HepG2 (cell line): Measurements from ENCODE around the gene KRT73. TPM values are rescaled to one million over a fixed set of nuclear protein-coding genes. Genes with fewer than 3 reads are reported as not detected.

Experiments
- ATAC-seq: fragments of 200-7000 bp; cut with Tn5 transposase; 3 replicates; pipeline ENCODE4 v1.9.1; 2020; ENCODE audit warnings: mild to moderate bottlenecking, moderate library complexity
- BruUV-seq: library from RNA; stranded (reverse); fragments of 400-500 nt; replicated peaks from 2 replicates; lab custom pipeline; 2021; lab: Mats Ljungman, UMichigan
- CTCF ChIA-PET: fragments of 300-600 bp; formaldehyde crosslinking; extraction: SDS; loops from one replicate; lab custom pipeline; 2021; ENCODE audit warnings: low total read pairs, inconsistent platforms, low intra/inter-chr PET ratio; lab: Yijun Ruan, JAX
- POLR2A ChIA-PET: fragments of 350-600 bp; sonication (Branson Sonifier 250); formaldehyde crosslinking; loops from one replicate; lab custom pipeline; 2020; ENCODE audit warnings: antibody characterized with exemption, inconsistent platforms; lab: Yijun Ruan, JAX
- DNase-seq: peaks from one replicate; pipeline ENCODE4 v3.0.0-alpha.2; 2015; ENCODE audit warnings: low spot score
- FAIRE-seq: peaks from 3 replicates; lab custom pipeline; 2011; peaks lifted over from hg19 to GRCh38; lab: Jason Lieb, UNC
- H2AFZ ChIP-seq: one replicate; pipeline ENCODE4 v1.6.1; 2011; ENCODE audit warnings: low read length, inconsistent platforms
- H3K27ac ChIP-seq: fragments of 300-600 bp; 3 replicates; pipeline ENCODE4 v1.8.0; 2011; ENCODE audit warnings: mixed run types, mild to moderate bottlenecking, mixed read lengths, low read length, inconsistent platforms; ENCODE audit not compliant: insufficient read depth; ENCODE audit errors: extremely low read length
- H3K27me3 ChIP-seq, 2 experiments: fragments of 200-600 bp in 1 of 2; 2 replicates in 1 of 2; 3 replicates in 1 of 2; pipeline versions ENCODE4 v1.6.0 to v1.8.0; 2011; ENCODE audit warnings: low read length in 2 of 2, mild to moderate bottlenecking in 2 of 2, moderate library complexity in 2 of 2, inconsistent platforms in 1 of 2; ENCODE audit not compliant: insufficient read depth in 2 of 2, control insufficient read depth in 1 of 2
- H3K36me3 ChIP-seq, 2 experiments: fragments of 200-600 bp in 1 of 2; replicated peaks in 1 of 2; 2 replicates in 1 of 2; 3 replicates in 1 of 2; pipeline versions ENCODE4 v1.5.1 to v1.8.0; 2011; ENCODE audit warnings: low read length in 2 of 2, inconsistent platforms in 1 of 2; ENCODE audit not compliant: insufficient read depth in 2 of 2, control insufficient read depth in 1 of 2
- H3K4me1 ChIP-seq: 2 replicates; pipeline ENCODE4 v1.5.1; 2012; ENCODE audit warnings: low read length, inconsistent platforms; ENCODE audit not compliant: insufficient read depth
- H3K4me2 ChIP-seq: 2 replicates; pipeline ENCODE4 v1.6.0; 2011; ENCODE audit warnings: low read depth, low read length, inconsistent platforms
- H3K4me3 ChIP-seq, 3 experiments: fragments of 200-600 bp in 1 of 3; sonication (generic), shearing (Covaris generic) in 1 of 3; replicated peaks in 1 of 3; 2 replicates each; pipeline ENCODE4 v1.5.1; 2011 to 2016; ENCODE audit warnings: low read length in 3 of 3, inconsistent platforms in 2 of 3, low read depth in 2 of 3, mild to moderate bottlenecking in 2 of 3, control low read depth in 1 of 3, mixed read lengths in 1 of 3; ENCODE audit not compliant: insufficient read depth in 1 of 3
- H3K79me2 ChIP-seq: one replicate; pipeline ENCODE4 v1.6.1; 2011; ENCODE audit warnings: low read length, inconsistent platforms; ENCODE audit not compliant: insufficient read depth
- H3K9ac ChIP-seq: 2 replicates; pipeline ENCODE4 v1.6.0; 2011; ENCODE audit warnings: mild to moderate bottlenecking, low read depth, low read length, inconsistent platforms; ENCODE audit not compliant: insufficient read depth
- H3K9me3 ChIP-seq: 2 replicates; pipeline ENCODE4 v1.5.1; 2012; ENCODE audit warnings: mild to moderate bottlenecking, low read length
- H4K20me1 ChIP-seq: 2 replicates; pipeline ENCODE4 v1.6.0; 2011; ENCODE audit warnings: inconsistent platforms, mild to moderate bottlenecking, low read length, moderate library complexity; ENCODE audit not compliant: insufficient read depth
- ASH2L ChIP-seq: fragments of 300-600, 200-600 bp; sonication (generic); IDR thresholded peaks from 2 replicates; pipeline ENCODE4 v1.7.0; 2017; ENCODE audit warnings: low read depth, mild to moderate bottlenecking, moderate library complexity, mixed read lengths, low read length; ENCODE audit not compliant: insufficient read length
- FOXC1 ChIP-seq: sonication (generic); formaldehyde crosslinking; IDR thresholded peaks from 2 replicates; pipeline ENCODE4 v1.8.0; 2022; ENCODE audit warnings: mild to moderate bottlenecking, missing genetic modification reagents, borderline replicate concordance
- KAT7 ChIP-seq: IDR thresholded peaks from 2 replicates; pipeline ENCODE4 v1.6.1; 2018; ENCODE audit warnings: borderline replicate concordance, missing compliant biosample characterization
- MTF2 ChIP-seq: sonication (generic); formaldehyde crosslinking; IDR thresholded peaks from 2 replicates; pipeline ENCODE4 v1.5.0; 2020; ENCODE audit warnings: missing genetic modification reagents, borderline replicate concordance
- MYNN ChIP-seq: sonication (generic); formaldehyde crosslinking; IDR thresholded peaks from 2 replicates; pipeline ENCODE4 v1.4.0; 2020; ENCODE audit warnings: mild to moderate bottlenecking, low read depth, missing genetic modification reagents
- TBL1XR1 ChIP-seq: fragments of 150-350 bp; IDR thresholded peaks from 2 replicates; pipeline ENCODE4 v1.6.1; 2014; ENCODE audit warnings: borderline replicate concordance, low read length; ENCODE audit not compliant: partially characterized antibody
- ZKSCAN8 ChIP-seq: IDR thresholded peaks from 2 replicates; pipeline ENCODE4 v1.6.1; 2016; ENCODE audit warnings: borderline replicate concordance, missing genetic modification reagents, missing compliant biosample characterization
- ZMYM2 ChIP-seq: sonication (generic); formaldehyde crosslinking; IDR thresholded peaks from 2 replicates; pipeline ENCODE4 v1.8.0; 2022; ENCODE audit warnings: mild to moderate bottlenecking, missing genetic modification reagents
- ZNF121 ChIP-seq: sonication (generic); formaldehyde crosslinking; IDR thresholded peaks from 2 replicates; pipeline ENCODE4 v1.5.0; 2020; ENCODE audit warnings: mild to moderate bottlenecking, missing genetic modification reagents
- ZNF576 ChIP-seq: sonication (generic); formaldehyde crosslinking; IDR thresholded peaks from 2 replicates; pipeline ENCODE4 v1.4.0; 2020; ENCODE audit warnings: mild to moderate bottlenecking, missing genetic modification reagents
- WGBS: methylation state at CpG from one replicate; pipeline ENCODE4 v1.1.6; 2017; ENCODE audit warnings: low lambda C conversion rate; 5-methylcytosine and 5-hydroxymethylcytosine counted together
- in situ Hi-C: cut with HindIII; loops from 2 replicates; pipeline ENCODE4 v1.10.0; 2017; ENCODE audit warnings: low pct_unique_long_range_greater_than_20kb; ENCODE audit not compliant: extremely low pct_ligation_motif_present
- intact Hi-C: fragments of 100-400 bp; cut with micrococcal nuclease; formaldehyde crosslinking; loops from one replicate; pipeline ENCODE4 v1.10.0; 2022; ENCODE audit not compliant: unreplicated experiment
- polyA plus RNA-seq, 8 experiments: library from polyadenylated mRNA; depleted of rRNA in 3 of 8; stranded (reverse) in 7 of 8; unstranded in 1 of 8; fragments of >200 nt; fragmentation: Illumina TruSeq in 4 of 8; extraction: Trizol in 4 of 8; gene quantifications; 2 replicates each; pipeline versions ENCODE4 v1.2.1 to v1.2.3, GENCODE V29; 2011 to 2016; ENCODE audit warnings: low read depth in 4 of 8, missing spikeins in 1 of 8, mixed read lengths in 1 of 8; ENCODE audit not compliant: insufficient read depth in 1 of 8
- total RNA-seq, 5 experiments: library from RNA; depleted of rRNA; stranded (reverse); fragments of >200 nt; fragmentation: Illumina TruSeq; extraction: Trizol; gene quantifications; 2 replicates each; pipeline ENCODE4 v1.2.3, GENCODE V29; 2016; ENCODE audit warnings: low read depth in 1 of 5
- TF ChIP-seq, protein P1 (sequence below): sonication (generic); formaldehyde crosslinking; IDR thresholded peaks from 2 replicates; pipeline ENCODE4 v1.5.1; 2020; ENCODE audit warnings: missing genetic modification reagents, mild to moderate bottlenecking, borderline replicate concordance

KRT73 gene
- total and polyA plus RNA-seq, 2 of the 13 experiments (the other 11 are each of a cell fraction or from before 2014, with no cell fraction given), result not detected

- ATAC-seq (no peak), DNase-seq (no peak), FAIRE-seq (no peak)
- CTCF ChIA-PET, result no interaction called here
- Histone ChIP-seq H2AFZ (no peak overlapping the region), H3K4me1 (no peaks in the 10 kb centered on the region), H3K4me2 (no peak overlapping the region), H3K4me3 (no peak overlapping the region), H3K36me3 (no peaks in the 10 kb centered on the region), H3K27me3 (peaks cover 3 to 66% of the 10 kb centered on the region in 2 experiments; a peak in 4 of 5 replicates), H3K9ac (no peak overlapping the region), H3K79me2 (no peaks in the 10 kb centered on the region), H3K27ac (no peak overlapping the region), H3K9me3 (no peaks in the 10 kb centered on the region), H4K20me1 (no peaks in the 10 kb centered on the region)
- BruUV-seq, result no TSS peak
- POLR2A ChIA-PET, result no interaction called here
- in situ Hi-C loops (no loop called here), intact Hi-C loops (no loop called here)
- WGBS, result 0% methylated on average over 2 of the region's 4 CpGs
- TF ChIP-seq FOXC1 (CRISPR knock-in tag) (no peak), MTF2 (CRISPR knock-in tag) (no peak), MYNN (CRISPR knock-in tag) (no peak)
Observed at GRCh38 chr12:52645982-52646381, 27.6 kb upstream of the KRT73 start.

GRCh38 chr12:52645120-52645761 is 26.9 kb upstream of the KRT73 start:
- ATAC-seq (no peak), FAIRE-seq (no peak), DNase-seq (no peak)
- H3K79me2 ChIP-seq, result no peaks in the 10 kb centered on the region
- H2AFZ ChIP-seq, result no peak overlapping the region
- no peak overlapping the region for H3K4me3 ChIP-seq
- H3K27me3 ChIP-seq, result peaks cover 3 to 60% of the 10 kb centered on the region in 2 experiments; a peak in 4 of 5 replicates
- no TSS peak for BruUV-seq
- intact Hi-C loops (no loop called here), in situ Hi-C loops (no loop called here)
- ChIA-PET POLR2A (no interaction called here), CTCF (no interaction called here)
- H3K9ac ChIP-seq, result no peak overlapping the region
- no peaks in the 10 kb centered on the region for H3K4me1 ChIP-seq
- no peak for TF ChIP-seq TBL1XR1
- no peak for TF ChIP-seq ZNF121 (CRISPR knock-in tag)
- no peak for TF ChIP-seq ZKSCAN8
- TF ChIP-seq ZMYM2 (CRISPR knock-in tag), result no peak
- TF ChIP-seq ASH2L, result no peak
- TF ChIP-seq, protein P1, sequence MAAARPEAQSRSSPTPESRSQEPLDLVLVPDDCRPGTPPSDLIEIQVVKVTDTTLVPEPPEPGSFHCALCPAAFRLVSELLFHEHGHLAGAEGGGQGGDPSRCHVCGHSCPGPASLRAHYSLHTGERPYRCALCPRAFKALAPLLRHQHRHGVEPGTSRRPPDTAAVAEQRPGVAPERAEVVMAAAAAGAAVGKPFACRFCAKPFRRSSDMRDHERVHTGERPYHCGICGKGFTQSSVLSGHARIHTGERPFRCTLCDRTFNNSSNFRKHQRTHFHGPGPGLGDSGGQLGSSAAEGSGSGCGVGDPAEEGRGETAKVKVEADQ (CRISPR knock-in tag), result no peak
- no peak for TF ChIP-seq KAT7 (CRISPR knock-in tag)
- TF ChIP-seq ZNF576 (CRISPR knock-in tag), result no peak
- WGBS, result 0% methylated on average over 7 of the region's 7 CpGs
- H3K36me3 ChIP-seq, result no peaks in the 10 kb centered on the region
- H3K27ac ChIP-seq, result no peak overlapping the region
- no peaks in the 10 kb centered on the region for H3K9me3 ChIP-seq
- no peaks in the 10 kb centered on the region for H4K20me1 ChIP-seq
- no peak overlapping the region for H3K4me2 ChIP-seq
